Parathyroid adenoma (tissue), 2 donors: ENCODE measurements around the gene TRIOBP.
"Not testable (repeated sequence)": the region's sequence is repeated elsewhere in the genome, so short reads cannot be mapped to it uniquely, and the experiment has no call there.

Source experiments
- H2AFZ ChIP-seq: fragments of 300-600 bp; sonication (generic); one replicate; pipeline ENCODE4 v1.7.0; 2017; ENCODE audit warnings: antibody characterized with exemption, mild to moderate bottlenecking
- H3K27ac ChIP-seq: fragments of 300-600 bp; sonication (generic); one replicate; pipeline ENCODE4 v1.7.0; 2017
- H3K27me3 ChIP-seq: fragments of 300-600 bp; sonication (generic); one replicate; pipeline ENCODE4 v1.7.0; 2017; ENCODE audit warnings: low read length; ENCODE audit not compliant: control insufficient read depth, insufficient read depth
- H3K36me3 ChIP-seq: fragments of 300-600 bp; sonication (generic); one replicate; pipeline ENCODE4 v1.7.0; 2017; ENCODE audit warnings: low read length; ENCODE audit not compliant: control insufficient read depth, insufficient read depth
- H3K4me1 ChIP-seq: fragments of 300-600 bp; sonication (generic); one replicate; pipeline ENCODE4 v1.7.0; 2017; ENCODE audit warnings: control low read depth
- H3K4me2 ChIP-seq: fragments of 300-600 bp; sonication (generic); one replicate; pipeline ENCODE4 v1.7.0; 2017; ENCODE audit warnings: low read length
- H3K4me3 ChIP-seq: fragments of 300-600 bp; sonication (generic); one replicate; pipeline ENCODE4 v1.7.0; 2017; ENCODE audit warnings: low read depth, low read length
- H3K79me2 ChIP-seq: fragments of 300-600 bp; sonication (generic); one replicate; pipeline ENCODE4 v1.7.0; 2017; ENCODE audit warnings: control low read depth
- H3K9ac ChIP-seq: fragments of 300-600 bp; sonication (generic); one replicate; pipeline ENCODE4 v1.7.0; 2017; ENCODE audit warnings: mild to moderate bottlenecking
- H3K9me3 ChIP-seq: fragments of 300-600 bp; sonication (generic); one replicate; pipeline ENCODE4 v1.7.0; 2017; ENCODE audit warnings: low read length; ENCODE audit not compliant: control insufficient read depth
- CTCF ChIP-seq: fragments of 300-600 bp; sonication (generic); IDR thresholded peaks from one replicate; pipeline ENCODE4 v1.7.0; 2017; ENCODE audit warnings: antibody characterized with exemption, mild to moderate bottlenecking
- donor health status: primary hyperparathyroidism.

The TRIOBP gene

GRCh38 chr22:37654563-37655251 lies 42.1 kb upstream of the TRIOBP start:
- Histone ChIP-seq H3K9ac (no peak overlapping the region), H3K79me2 (no peaks in the 10 kb centered on the region)

GRCh38 chr22:37655252-37655563 lies 41.6 kb upstream of the TRIOBP start:
- TF ChIP-seq CTCF, result no peak
- Histone ChIP-seq H2AFZ (no peak overlapping the region), H3K4me1 (peaks cover 9% of the 10 kb centered on the region), H3K4me2 (no peak overlapping the region), H3K9me3 (no peaks in the 10 kb centered on the region), H3K36me3 (no peaks in the 10 kb centered on the region), H3K79me2 (no peaks in the 10 kb centered on the region), H3K9ac (no peak overlapping the region), H3K27me3 (no peaks in the 10 kb centered on the region), H3K27ac (no peak overlapping the region), H3K4me3 (no peak overlapping the region)

More at GRCh38 chr22:37654563-37655251, 42.1 kb upstream of the TRIOBP start:
- Histone ChIP-seq H3K36me3 (no peaks in the 10 kb centered on the region), H3K4me3 (no peak overlapping the region), H3K9me3 (no peaks in the 10 kb centered on the region), H3K27me3 (no peaks in the 10 kb centered on the region), H3K4me1 (peaks cover 6% of the 10 kb centered on the region), H3K4me2 (no peak overlapping the region), H2AFZ (no peak overlapping the region), H3K27ac (no peak overlapping the region)
- no peak for TF ChIP-seq CTCF

GRCh38 chr22:37656583-37656982 lies 40.3 kb upstream of the TRIOBP start:
- H3K9me3 ChIP-seq, H3K4me3 ChIP-seq, H3K27ac ChIP-seq, H3K79me2 ChIP-seq, H3K9ac ChIP-seq, H3K4me2 ChIP-seq, H3K27me3 ChIP-seq, H2AFZ ChIP-seq, H3K36me3 ChIP-seq, H3K4me1 ChIP-seq: not testable (repeated sequence)

GRCh38 chr22:37657590-37658132 lies 39.2 kb upstream of the TRIOBP start:
- no peak for TF ChIP-seq CTCF
- H3K4me2 ChIP-seq, result peak overlapping the region; percentile 78
- peak overlapping the region; percentile 69 for H3K27ac ChIP-seq
- no peak overlapping the region for H3K9ac ChIP-seq
- no peaks in the 10 kb centered on the region for H3K9me3 ChIP-seq
- H2AFZ ChIP-seq, result peak overlapping the region; percentile 92
- H3K4me1 ChIP-seq, result peaks cover 9% of the 10 kb centered on the region
- H3K36me3 ChIP-seq, result no peaks in the 10 kb centered on the region
- H3K27me3 ChIP-seq, result no peaks in the 10 kb centered on the region
- no peaks in the 10 kb centered on the region for H3K79me2 ChIP-seq
- H3K4me3 ChIP-seq, result peak overlapping the region; percentile 76

- Histone ChIP-seq H3K79me2 (no peaks in the 10 kb centered on the region), H2AFZ (peak within 1 kb of the TSS; percentile 92), H3K27me3 (no peaks in the 10 kb centered on the region), H3K4me2 (peak within 1 kb of the TSS; percentile 93), H3K27ac (peak within 1 kb of the TSS; percentile 69), H3K4me3 (peak within 1 kb of the TSS; percentile 76), H3K9me3 (no peaks in the 10 kb centered on the region), H3K4me1 (peaks cover 9% of the 10 kb centered on the region), H3K36me3 (no peaks in the 10 kb centered on the region), H3K9ac (no peak within 1 kb of the TSS)
- no peak for TF ChIP-seq CTCF
Measured at GRCh38 chr22:37658133-37659065, 38.4 kb upstream of the TRIOBP start, which contains the start of gene PDXP. TSS of gene PDXP (plus strand) at chr22:37658723. CDS start at chr22:37658783, 60 bp downstream.
